ENCODE data around the gene PRKAG2.

PRKAG2 gene

GRCh38 chr7:151896086-151896485, 19.2 kb upstream of the PRKAG2 start:
- H3K79me2 ChIP-seq (ENCODE audit: insufficient read depth, low read depth), result no peaks in the 10 kb centered on the region
- no peak overlapping the region for H3K4me3 ChIP-seq (IDR thresholded peaks at IDR 0.05; ENCODE audit: insufficient read depth, low read depth, low read length)
- TF ChIP-seq CTCF (conservative IDR thresholded peaks at IDR 0.05; ENCODE audit: low read depth, low read length), result no peak
- no peak overlapping the region for H2AFZ ChIP-seq (ENCODE audit: low read depth)
- H3K9ac ChIP-seq, result no peak overlapping the region
- H3K27ac ChIP-seq, result no peak overlapping the region
- no peaks in the 10 kb centered on the region for H3K27me3 ChIP-seq (ENCODE audit: insufficient read depth, low read depth)
- no peaks in the 10 kb centered on the region for H4K20me1 ChIP-seq (ENCODE audit: insufficient read depth)
- no peaks in the 10 kb centered on the region for H3K36me3 ChIP-seq (ENCODE audit: insufficient read depth)
- no peaks in the 10 kb centered on the region for H3K4me1 ChIP-seq (ENCODE audit: low read depth, poor library complexity, severe bottlenecking)
- no peak overlapping the region for H3K4me2 ChIP-seq

GRCh38 chr7:151895631-151896031, 18.7 kb upstream of the PRKAG2 start:
- Histone ChIP-seq H3K4me1 (ENCODE audit: low read depth, poor library complexity, severe bottlenecking) (no peaks in the 10 kb centered on the region), H3K4me3 (IDR thresholded peaks at IDR 0.05; ENCODE audit: insufficient read depth, low read depth, low read length) (no peak overlapping the region), H3K4me2 (no peak overlapping the region), H3K27me3 (ENCODE audit: insufficient read depth, low read depth) (no peaks in the 10 kb centered on the region), H2AFZ (ENCODE audit: low read depth) (no peak overlapping the region), H3K27ac (no peak overlapping the region), H4K20me1 (ENCODE audit: insufficient read depth) (no peaks in the 10 kb centered on the region), H3K9ac (no peak overlapping the region), H3K79me2 (ENCODE audit: insufficient read depth, low read depth) (no peaks in the 10 kb centered on the region), H3K36me3 (ENCODE audit: insufficient read depth) (no peaks in the 10 kb centered on the region)
- TF ChIP-seq CTCF (conservative IDR thresholded peaks at IDR 0.05; ENCODE audit: low read depth, low read length), result no peak

DNA sequence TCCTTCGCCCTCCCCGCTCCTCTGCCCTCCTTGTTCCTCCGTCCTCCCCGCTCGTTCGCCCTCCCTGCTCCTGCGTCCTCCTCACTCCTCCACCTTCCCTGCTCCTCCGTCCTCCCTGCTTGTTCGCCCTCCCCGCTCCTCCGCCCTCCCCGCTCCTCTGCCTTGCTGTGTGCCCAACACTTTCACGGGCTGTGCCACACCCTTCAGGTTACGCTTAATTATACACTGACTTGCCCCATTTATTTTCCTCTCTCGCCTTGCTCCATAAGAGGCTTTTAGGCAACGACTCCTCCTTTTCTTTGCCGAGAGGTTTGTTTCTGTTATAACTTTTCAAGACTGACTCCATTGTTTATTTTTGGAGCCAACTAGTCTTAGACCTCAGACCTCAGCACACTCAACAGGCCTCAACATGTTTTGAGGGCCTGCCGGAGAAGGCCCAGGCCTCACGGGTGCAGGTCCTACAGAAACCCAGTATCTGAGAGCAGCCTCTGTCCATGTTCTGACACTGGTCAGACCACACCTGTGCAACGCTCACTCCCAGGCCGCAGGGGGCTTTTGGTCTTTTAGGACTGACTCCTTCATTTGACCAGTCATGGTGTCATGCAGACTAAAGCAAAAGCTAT, 18.2 kb upstream of the PRKAG2 start:
- H3K9ac ChIP-seq, result no peak overlapping the region
- no peaks in the 10 kb centered on the region for H3K79me2 ChIP-seq (ENCODE audit: insufficient read depth, low read depth)
- no peaks in the 10 kb centered on the region for H3K27me3 ChIP-seq (ENCODE audit: insufficient read depth, low read depth)
- no peaks in the 10 kb centered on the region for H3K4me1 ChIP-seq (ENCODE audit: low read depth, poor library complexity, severe bottlenecking)
- no peak overlapping the region for H3K4me2 ChIP-seq
- H2AFZ ChIP-seq (ENCODE audit: low read depth), result no peak overlapping the region
- H3K27ac ChIP-seq, result no peak overlapping the region
- TF ChIP-seq CTCF (conservative IDR thresholded peaks at IDR 0.05; ENCODE audit: low read depth, low read length), result no peak
- H3K36me3 ChIP-seq (ENCODE audit: insufficient read depth), result no peaks in the 10 kb centered on the region
- no peaks in the 10 kb centered on the region for H4K20me1 ChIP-seq (ENCODE audit: insufficient read depth)
- no peak overlapping the region for H3K4me3 ChIP-seq (IDR thresholded peaks at IDR 0.05; ENCODE audit: insufficient read depth, low read depth, low read length)

DNA sequence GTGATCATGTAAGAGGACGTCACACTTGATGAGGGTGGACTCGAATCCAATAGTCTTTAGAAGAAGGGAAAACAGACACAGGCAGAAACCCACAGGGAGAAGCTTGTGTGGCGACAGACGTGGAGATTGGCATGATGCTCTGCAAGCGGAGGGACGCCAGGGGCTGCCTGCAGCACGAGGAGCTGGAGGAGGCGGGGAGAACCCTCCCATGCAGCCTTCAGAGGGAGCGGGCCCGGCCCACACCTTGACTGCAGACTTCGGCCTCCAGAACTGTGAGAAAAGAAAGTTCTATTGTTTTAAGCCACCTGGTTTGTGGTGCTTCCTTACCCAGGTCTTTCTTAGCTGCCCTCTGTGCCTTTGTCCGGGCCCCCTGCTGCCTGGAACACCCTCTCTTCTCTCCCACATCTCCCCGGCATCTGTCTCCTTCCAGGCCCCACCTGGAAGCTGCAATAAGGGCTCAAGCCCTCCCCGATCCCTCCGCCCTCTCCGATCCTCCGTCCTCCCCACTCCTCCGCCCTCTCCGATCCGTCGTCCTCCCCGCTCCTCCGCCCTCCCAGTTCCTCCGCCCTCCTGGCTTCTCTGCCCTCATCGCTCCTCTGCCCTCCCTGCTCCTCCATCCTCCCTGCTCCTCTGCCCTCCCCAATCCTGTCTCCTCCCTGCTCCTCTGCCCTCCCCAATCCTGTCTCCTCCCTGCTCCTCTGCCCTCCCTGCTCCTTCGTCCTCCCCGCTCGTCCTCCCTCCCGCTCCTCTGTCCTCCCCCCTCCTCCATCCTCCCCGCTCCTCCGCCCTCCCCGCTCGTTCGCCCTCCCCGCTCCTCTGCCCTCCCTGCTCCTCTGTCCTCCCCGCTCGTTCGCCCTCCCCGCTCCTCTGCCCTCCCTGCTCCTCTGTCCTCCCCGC, 17.4 kb upstream of the PRKAG2 start:
- Histone ChIP-seq H4K20me1 (ENCODE audit: insufficient read depth) (no peaks in the 10 kb centered on the region), H3K79me2 (ENCODE audit: insufficient read depth, low read depth) (no peaks in the 10 kb centered on the region), H3K27me3 (ENCODE audit: insufficient read depth, low read depth) (no peaks in the 10 kb centered on the region), H3K36me3 (ENCODE audit: insufficient read depth) (no peaks in the 10 kb centered on the region), H3K4me1 (ENCODE audit: low read depth, poor library complexity, severe bottlenecking) (no peaks in the 10 kb centered on the region), H3K4me3 (IDR thresholded peaks at IDR 0.05; ENCODE audit: insufficient read depth, low read depth, low read length) (no peak overlapping the region), H3K4me2 (no peak overlapping the region), H2AFZ (ENCODE audit: low read depth) (no peak overlapping the region), H3K27ac (no peak overlapping the region), H3K9ac (no peak overlapping the region)
- no peak for TF ChIP-seq CTCF (conservative IDR thresholded peaks at IDR 0.05; ENCODE audit: low read depth, low read length)
